IPS-18c (cell line): Measurements from ENCODE around the gene HS6ST3.

ENCODE experiments used
- H3K4me3 ChIP-seq: 2 replicates; pipeline ENCODE4 v1.7.0; 2013; ENCODE audit warnings: low read depth, mild to moderate bottlenecking, low read length, moderate library complexity; ENCODE audit not compliant: insufficient read depth
- H3K9me3 ChIP-seq: one replicate; pipeline ENCODE4 v1.6.1; 2013; ENCODE audit warnings: mild to moderate bottlenecking, low read length, moderate library complexity; ENCODE audit not compliant: control insufficient read depth, insufficient read depth

The HS6ST3 gene

GRCh38 chr13:96238241-96238640 is 148.3 kb downstream of the HS6ST3 start:
- Histone ChIP-seq H3K4me3 (no peak overlapping the region), H3K9me3 (no peaks in the 10 kb centered on the region)

DNA sequence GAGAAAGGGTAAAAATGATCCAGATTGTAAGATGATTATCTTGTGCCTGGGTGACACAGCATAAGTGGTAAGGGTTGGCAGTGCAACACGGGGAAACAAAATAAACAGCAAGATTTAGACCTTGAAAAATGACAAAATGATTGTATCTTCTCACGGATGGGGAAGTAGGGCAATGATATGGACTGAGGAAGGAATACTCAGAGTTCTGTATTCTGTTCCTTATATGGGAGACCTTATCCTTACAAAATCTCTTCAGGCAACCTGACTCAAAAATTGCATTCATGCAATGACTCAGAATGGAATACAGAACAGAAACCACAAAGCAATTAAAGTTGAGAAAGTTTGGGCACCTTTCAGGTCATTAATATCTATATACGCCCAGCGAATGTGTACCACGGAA is 149.0 kb downstream of the HS6ST3 start:
- Histone ChIP-seq H3K4me3 (no peak overlapping the region), H3K9me3 (no peaks in the 10 kb centered on the region)

GRCh38 chr13:96243376-96243775 is 153.5 kb downstream of the HS6ST3 start:
- no peaks in the 10 kb centered on the region for H3K9me3 ChIP-seq
- H3K4me3 ChIP-seq: no peak overlapping the region

DNA sequence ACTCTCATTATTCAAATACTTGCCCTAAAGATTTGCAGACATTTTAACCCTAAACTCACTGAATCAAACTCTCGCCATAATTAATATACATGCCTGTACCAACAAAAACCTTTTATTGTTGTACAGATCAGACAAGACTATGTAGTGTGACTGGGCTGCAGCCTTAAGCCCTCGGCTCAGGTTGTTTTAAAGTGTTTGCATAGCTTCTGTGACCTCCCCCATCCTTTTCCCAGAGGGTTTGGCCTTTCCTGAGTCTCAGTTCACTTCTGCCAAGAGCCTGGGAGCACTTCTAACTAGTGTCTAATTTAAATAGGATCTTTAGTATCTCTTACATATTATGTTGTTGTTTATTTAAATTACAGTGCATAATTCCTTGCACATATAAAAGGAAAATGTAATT is 158.2 kb downstream of the HS6ST3 start:
- Histone ChIP-seq H3K4me3 (no peak overlapping the region), H3K9me3 (no peaks in the 10 kb centered on the region)

DNA sequence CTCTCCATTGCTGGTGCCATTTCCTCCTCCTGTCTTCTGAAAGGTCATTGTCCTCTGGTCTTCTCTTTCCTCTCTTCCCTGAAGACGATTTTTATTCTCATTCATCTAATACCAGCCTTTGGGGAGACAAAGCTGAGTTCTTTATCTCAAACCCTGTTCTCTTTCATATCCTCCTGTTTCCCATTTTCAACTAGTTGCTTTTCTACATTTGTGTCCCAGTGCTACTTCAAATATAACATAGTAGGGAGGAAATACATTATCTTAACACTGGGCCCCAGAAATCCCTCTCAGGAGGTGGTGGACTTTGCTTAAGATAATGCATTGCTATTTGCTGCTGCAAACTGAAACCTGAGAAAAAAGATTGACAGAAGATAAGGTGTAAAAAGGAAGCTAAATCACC is 159.1 kb downstream of the HS6ST3 start:
- H3K4me3 ChIP-seq: no peak overlapping the region

GRCh38 chr13:96252903-96253302 is 163.0 kb downstream of the HS6ST3 start:
- Histone ChIP-seq H3K4me3 (no peak overlapping the region), H3K9me3 (no peaks in the 10 kb centered on the region)

More for the DNA sequence above, 159.1 kb downstream of the HS6ST3 start:
- no peaks in the 10 kb centered on the region for H3K9me3 ChIP-seq

GRCh38 chr13:96273196-96273595 is 183.3 kb downstream of the HS6ST3 start:
- Histone ChIP-seq H3K4me3 (no peak overlapping the region), H3K9me3 (no peaks in the 10 kb centered on the region)

- no peaks in the 10 kb centered on the region for H3K9me3 ChIP-seq
- no peak overlapping the region for H3K4me3 ChIP-seq
Observed at GRCh38 chr13:96274046-96274445, 184.1 kb downstream of the HS6ST3 start.

DNA sequence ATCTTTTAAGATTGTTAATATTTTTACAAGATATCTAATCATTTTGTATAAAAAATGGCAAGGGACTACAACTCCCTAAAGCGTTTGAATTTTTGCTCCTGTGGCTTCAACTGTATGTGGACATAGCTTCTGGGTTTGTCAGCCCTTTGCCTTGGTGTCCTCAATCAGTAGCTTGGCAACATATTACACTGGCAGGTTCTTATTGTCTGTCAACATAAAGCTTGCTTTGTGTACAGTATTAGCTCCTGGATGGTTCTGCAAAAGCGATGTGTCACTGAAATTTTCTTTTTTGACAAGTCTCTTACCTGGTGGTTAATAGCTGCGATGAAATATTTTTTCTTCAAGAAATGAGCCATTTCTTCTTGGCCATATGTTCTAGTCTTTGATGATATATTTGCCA is 190.0 kb downstream of the HS6ST3 start:
- Histone ChIP-seq H3K9me3 (no peaks in the 10 kb centered on the region), H3K4me3 (no peak overlapping the region)

DNA sequence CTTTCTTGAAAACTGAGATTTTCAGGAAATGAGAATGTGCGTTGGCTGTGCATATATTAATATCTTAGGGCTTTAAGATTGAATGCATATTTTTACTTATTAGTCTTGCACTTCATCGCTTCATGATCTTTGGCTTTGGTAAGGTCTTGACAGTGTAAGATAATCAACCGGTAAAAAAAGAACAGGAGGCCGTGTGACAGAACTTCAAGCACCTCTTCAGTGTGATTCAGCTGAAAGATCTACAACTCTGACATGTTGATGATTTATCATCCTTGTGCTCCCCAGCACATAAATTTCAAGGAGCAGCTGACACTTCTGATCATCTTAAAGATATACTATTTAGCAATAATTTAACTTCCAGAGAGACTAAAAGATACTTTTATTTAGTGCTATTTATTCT is 195.1 kb downstream of the HS6ST3 start:
- Histone ChIP-seq H3K9me3 (no peaks in the 10 kb centered on the region), H3K4me3 (no peak overlapping the region)

GRCh38 chr13:96285729-96286128 is 195.8 kb downstream of the HS6ST3 start:
- Histone ChIP-seq H3K4me3 (no peak overlapping the region), H3K9me3 (no peaks in the 10 kb centered on the region)

DNA sequence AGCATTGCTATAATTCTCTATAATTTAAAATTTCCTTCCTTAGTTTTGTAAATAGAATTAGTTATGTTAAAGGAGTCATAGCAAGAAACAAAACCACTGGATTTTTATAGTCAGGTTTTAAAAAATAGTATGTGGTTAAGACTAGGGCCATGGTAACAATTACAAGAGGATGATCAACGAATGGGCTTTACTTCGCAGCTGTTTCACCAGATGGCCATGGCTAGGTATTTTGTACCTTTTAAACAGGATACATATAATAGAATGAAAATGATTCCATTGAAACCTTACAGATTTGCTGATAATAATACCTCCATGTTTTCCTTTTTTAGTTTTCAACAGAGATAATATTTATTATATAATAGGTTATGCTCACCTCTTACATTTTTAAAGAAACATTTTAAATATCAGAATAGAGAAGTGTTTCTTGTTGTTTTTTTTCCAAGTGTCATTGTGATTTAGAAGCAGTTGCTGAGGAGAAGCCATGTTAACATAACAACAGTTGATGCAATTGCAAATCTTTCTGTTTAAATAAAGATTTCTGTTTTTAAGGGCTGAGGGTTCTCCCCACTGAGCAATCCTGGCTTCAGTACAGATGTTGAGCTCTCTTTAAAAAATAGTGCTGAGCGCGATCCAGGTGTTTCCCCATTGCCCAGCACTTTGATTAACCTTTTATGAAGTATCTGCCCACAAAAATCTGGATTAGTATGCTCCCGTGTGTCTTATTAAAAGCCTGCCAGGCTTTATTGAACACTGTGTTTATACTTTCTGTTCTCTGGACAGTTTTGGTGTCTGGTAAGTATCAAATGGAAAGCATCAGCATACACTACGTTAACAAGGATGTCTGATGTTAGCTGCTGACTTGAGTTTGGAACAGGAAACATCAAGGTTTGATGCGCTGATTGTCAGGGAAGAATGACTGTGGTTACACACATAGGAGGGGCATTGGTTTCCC is 205.3 kb downstream of the HS6ST3 start:
- H3K9me3 ChIP-seq: no peaks in the 10 kb centered on the region
- no peak overlapping the region for H3K4me3 ChIP-seq

GRCh38 chr13:96297360-96297759 is 207.5 kb downstream of the HS6ST3 start:
- H3K9me3 ChIP-seq: no peaks in the 10 kb centered on the region
- H3K4me3 ChIP-seq: no peak overlapping the region

- Histone ChIP-seq H3K4me3 (no peak overlapping the region), H3K9me3 (no peaks in the 10 kb centered on the region)
Observed at GRCh38 chr13:96299235-96299634, 209.3 kb downstream of the HS6ST3 start.

DNA sequence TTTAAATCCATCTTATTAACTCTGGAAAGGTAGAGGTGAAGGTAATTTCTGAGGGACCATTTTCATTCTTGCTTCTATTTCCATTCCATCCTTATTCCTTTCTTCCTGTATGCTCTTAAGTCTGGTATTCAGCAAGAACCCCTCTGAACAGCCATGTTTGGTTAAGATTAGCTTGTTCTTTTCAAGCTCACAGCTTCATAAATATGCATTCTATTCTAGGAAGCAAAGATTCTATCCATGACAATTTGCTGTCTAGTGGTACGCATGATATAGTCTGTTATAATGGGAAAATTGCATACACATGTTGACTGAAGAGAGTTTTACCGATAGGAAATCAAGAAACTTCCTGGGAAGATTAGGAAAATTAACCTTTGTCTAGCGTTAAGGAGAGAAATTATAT is 218.7 kb downstream of the HS6ST3 start:
- Histone ChIP-seq H3K9me3 (no peaks in the 10 kb centered on the region), H3K4me3 (no peak overlapping the region)

GRCh38 chr13:96314974-96315373 is 225.1 kb downstream of the HS6ST3 start:
- no peak overlapping the region for H3K4me3 ChIP-seq

DNA sequence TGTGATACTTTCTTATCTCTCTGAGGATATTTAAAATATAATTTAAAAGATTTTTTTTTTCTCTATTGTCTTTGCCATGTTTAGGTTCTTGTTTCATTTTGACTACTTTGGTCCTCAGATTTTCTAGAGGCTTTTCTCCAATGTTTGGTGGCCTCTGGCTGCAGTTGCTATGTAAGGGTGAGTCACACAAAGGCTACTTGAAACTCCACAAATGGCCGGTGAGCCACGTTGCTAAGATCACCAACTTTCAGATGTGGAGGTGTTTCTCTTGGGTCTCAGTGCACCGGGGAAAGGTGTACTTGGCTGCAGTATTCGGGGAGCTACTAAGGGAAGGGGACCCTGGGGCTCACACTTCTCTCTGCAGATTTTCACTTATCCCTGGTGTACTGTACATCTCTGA is 248.1 kb downstream of the HS6ST3 start:
- Histone ChIP-seq H3K4me3 (no peak overlapping the region), H3K9me3 (no peaks in the 10 kb centered on the region)

More at GRCh38 chr13:96314974-96315373, 225.1 kb downstream of the HS6ST3 start:
- no peaks in the 10 kb centered on the region for H3K9me3 ChIP-seq

- Histone ChIP-seq H3K4me3 (no peak overlapping the region), H3K9me3 (no peaks in the 10 kb centered on the region)
Observed at GRCh38 chr13:96342286-96342685, 252.4 kb downstream of the HS6ST3 start.
